Nephron (organoid): Measurements from ENCODE around the gene FGD3.
"Not testable (repeated sequence)": the region's sequence is repeated elsewhere in the genome, so short reads cannot be mapped to it uniquely, and the experiment has no call there.

Experiments used
- H3K27ac Mint-ChIP-seq, 3 experiments: 2 replicates each; pipeline ENCODE4 v1.8.0; 2020; ENCODE audit warnings: mixed read lengths in 3 of 3, mild to moderate bottlenecking in 2 of 3, moderate library complexity in 1 of 3
- H3K27me3 Mint-ChIP-seq: 2 replicates; pipeline ENCODE4 v1.8.0; 2021; ENCODE audit warnings: low read depth, mild to moderate bottlenecking, moderate library complexity, mixed read lengths
- H3K36me3 Mint-ChIP-seq: 2 replicates; pipeline ENCODE4 v1.8.0; 2020; ENCODE audit warnings: low read depth, mixed read lengths
- H3K4me1 Mint-ChIP-seq: 2 replicates; pipeline ENCODE4 v1.8.0; 2020; ENCODE audit warnings: mixed read lengths
- H3K4me3 Mint-ChIP-seq, 3 experiments: 2 replicates each; pipeline ENCODE4 v1.8.0; 2020; ENCODE audit warnings: mild to moderate bottlenecking in 3 of 3, mixed read lengths in 3 of 3, moderate library complexity in 2 of 3
- H3K9me3 Mint-ChIP-seq: 2 replicates; pipeline ENCODE4 v1.8.0; 2020; ENCODE audit warnings: mixed read lengths
- CTCF ChIP-seq, 3 experiments: fragments of 200-600 bp; sonication (generic); IDR thresholded peaks; one replicate each; pipeline ENCODE4 v1.5.0; 2021; ENCODE audit warnings: antibody characterized with exemption in 3 of 3; ENCODE audit not compliant: unreplicated experiment in 3 of 3

The FGD3 gene

GRCh38 chr9:93010704-93011103, 63.4 kb downstream of the FGD3 start:
- Mint-ChIP-seq H3K27me3 (peaks cover 8% of the 10 kb centered on the region), H3K27ac (no peak overlapping the region), H3K9me3 (no peaks in the 10 kb centered on the region), H3K4me1 (no peaks in the 10 kb centered on the region), H3K4me3 (no peak overlapping the region), H3K36me3 (no peaks in the 10 kb centered on the region)
- no peak for TF ChIP-seq CTCF (IDR thresholded peaks at IDR 0.05; ENCODE audit: unreplicated experiment in 3 of 3)

- H3K4me1 Mint-ChIP-seq = no peaks in the 10 kb centered on the region
- H3K9me3 Mint-ChIP-seq = no peaks in the 10 kb centered on the region
- H3K27ac Mint-ChIP-seq = no peak overlapping the region
- no peak for TF ChIP-seq CTCF (IDR thresholded peaks at IDR 0.05; ENCODE audit: unreplicated experiment in 3 of 3)
- H3K36me3 Mint-ChIP-seq = no peaks in the 10 kb centered on the region
- H3K27me3 Mint-ChIP-seq = peaks cover 8% of the 10 kb centered on the region
- H3K4me3 Mint-ChIP-seq = no peak overlapping the region
These were observed 63.8 kb downstream of the FGD3 start for GRCh38 chr9:93011114-93011513.

GRCh38 chr9:93012963-93013855, 65.9 kb downstream of the FGD3 start:
- H3K4me3 Mint-ChIP-seq = no peak overlapping the region
- no peak for TF ChIP-seq CTCF (IDR thresholded peaks at IDR 0.05; ENCODE audit: unreplicated experiment in 3 of 3)
- H3K36me3 Mint-ChIP-seq = no peaks in the 10 kb centered on the region
- H3K27ac Mint-ChIP-seq = peak overlapping the region in 1 of 3 experiments; percentile 41
- peaks cover 8% of the 10 kb centered on the region for H3K27me3 Mint-ChIP-seq
- no peaks in the 10 kb centered on the region for H3K9me3 Mint-ChIP-seq
- H3K4me1 Mint-ChIP-seq = no peaks in the 10 kb centered on the region

GRCh38 chr9:93013856-93014582, 66.7 kb downstream of the FGD3 start:
- peaks cover 8% of the 10 kb centered on the region for H3K27me3 Mint-ChIP-seq
- H3K9me3 Mint-ChIP-seq = no peaks in the 10 kb centered on the region
- H3K4me3 Mint-ChIP-seq = no peak overlapping the region
- TF ChIP-seq CTCF (IDR thresholded peaks at IDR 0.05; ENCODE audit: unreplicated experiment in 3 of 3) = no peak
- peak overlapping the region in 1 of 3 experiments; percentile 41 for H3K27ac Mint-ChIP-seq
- H3K4me1 Mint-ChIP-seq = no peaks in the 10 kb centered on the region
- H3K36me3 Mint-ChIP-seq = no peaks in the 10 kb centered on the region

GRCh38 chr9:93015190-93015589, 67.9 kb downstream of the FGD3 start:
- not testable (repeated sequence) for H3K27me3 Mint-ChIP-seq, H3K9me3 Mint-ChIP-seq, H3K27ac Mint-ChIP-seq, H3K4me1 Mint-ChIP-seq, H3K4me3 Mint-ChIP-seq, H3K36me3 Mint-ChIP-seq

- Mint-ChIP-seq H3K4me3 (no peak overlapping the region), H3K4me1 (peaks cover 3% of the 10 kb centered on the region), H3K9me3 (no peaks in the 10 kb centered on the region), H3K27me3 (peaks cover 8% of the 10 kb centered on the region), H3K36me3 (no peaks in the 10 kb centered on the region), H3K27ac (no peak overlapping the region)
- no peak for TF ChIP-seq CTCF (IDR thresholded peaks at IDR 0.05; ENCODE audit: unreplicated experiment in 3 of 3)
These were observed 70.3 kb downstream of the FGD3 start for GRCh38 chr9:93017621-93018020.
